Measurements from ENCODE around the gene TMBIM1.

TMBIM1 gene, protein sequence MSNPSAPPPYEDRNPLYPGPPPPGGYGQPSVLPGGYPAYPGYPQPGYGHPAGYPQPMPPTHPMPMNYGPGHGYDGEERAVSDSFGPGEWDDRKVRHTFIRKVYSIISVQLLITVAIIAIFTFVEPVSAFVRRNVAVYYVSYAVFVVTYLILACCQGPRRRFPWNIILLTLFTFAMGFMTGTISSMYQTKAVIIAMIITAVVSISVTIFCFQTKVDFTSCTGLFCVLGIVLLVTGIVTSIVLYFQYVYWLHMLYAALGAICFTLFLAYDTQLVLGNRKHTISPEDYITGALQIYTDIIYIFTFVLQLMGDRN

DNA sequence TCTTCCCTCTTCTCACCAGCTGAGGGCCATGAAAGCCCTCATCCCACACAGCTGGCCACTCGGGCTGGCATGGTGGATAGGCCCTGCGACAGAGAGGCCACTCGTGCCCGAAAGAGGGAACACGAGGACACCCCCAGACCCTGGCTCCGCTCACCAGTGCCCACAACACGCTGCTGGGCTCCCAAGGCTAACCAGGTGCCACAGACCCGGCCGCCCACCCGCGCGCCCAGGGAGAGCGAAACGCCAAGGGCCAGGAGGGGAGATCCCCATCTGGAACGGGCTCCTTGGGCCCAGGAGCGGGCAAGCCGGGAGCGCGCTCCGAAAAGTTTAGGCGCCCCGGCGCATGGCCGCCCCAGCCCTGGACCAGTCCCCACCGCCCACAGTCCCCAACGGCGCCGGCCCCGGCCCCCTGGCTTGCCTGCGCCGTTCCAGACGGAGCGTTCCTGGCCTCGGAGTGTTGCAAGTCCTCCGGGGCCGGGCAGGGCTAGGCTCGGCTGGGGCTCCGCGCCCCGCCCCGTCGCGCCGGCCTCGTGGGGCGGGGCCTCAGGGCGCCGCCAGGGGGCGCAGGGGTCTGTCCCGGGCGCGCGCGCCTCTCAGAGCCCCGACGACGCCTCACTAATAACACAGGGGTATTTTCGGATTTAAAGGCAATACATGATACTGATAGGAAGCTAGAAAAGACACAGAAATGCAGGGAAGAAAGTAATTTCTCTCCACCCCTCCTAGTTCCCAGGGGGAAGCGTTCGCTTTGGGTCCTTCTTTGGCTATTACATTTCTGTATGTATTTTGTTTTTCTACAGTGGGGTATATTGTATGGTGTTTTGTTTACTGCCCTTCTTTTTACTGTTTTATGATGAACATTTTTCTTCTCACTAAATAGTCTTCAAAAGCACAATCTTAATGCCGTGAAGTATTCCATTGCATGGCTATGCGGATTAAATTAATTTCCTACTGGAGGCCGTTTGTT is at the start of gene TMBIM1:
TSS of gene TMBIM1 (minus strand) at position 456 of the 967 bp plus-strand sequence. CDS start 10,362 bp downstream, outside the sequence.
- no peak for DNase-seq

DNA sequence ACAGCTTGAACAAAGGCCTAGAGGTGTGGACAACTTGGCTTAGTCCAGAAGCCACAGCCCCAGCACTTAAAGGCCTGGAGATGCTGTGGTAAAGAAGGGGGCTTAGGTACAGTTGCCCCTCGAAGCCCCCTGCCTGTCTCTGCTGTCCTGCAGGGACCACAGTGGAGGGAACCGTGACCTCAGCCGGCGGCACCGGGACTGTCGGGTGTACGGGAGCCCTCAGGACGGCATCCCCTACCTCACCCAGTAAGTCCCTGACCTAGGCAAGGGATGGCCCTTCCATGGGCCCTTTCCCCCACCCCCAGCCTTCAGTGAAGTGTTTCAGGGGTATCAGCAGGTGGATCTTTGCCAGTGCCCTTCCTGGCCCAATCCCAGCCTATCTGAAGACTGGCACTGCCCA is 49.1 kb upstream of the TMBIM1 start:
- DNase-seq = no peak

DNA sequence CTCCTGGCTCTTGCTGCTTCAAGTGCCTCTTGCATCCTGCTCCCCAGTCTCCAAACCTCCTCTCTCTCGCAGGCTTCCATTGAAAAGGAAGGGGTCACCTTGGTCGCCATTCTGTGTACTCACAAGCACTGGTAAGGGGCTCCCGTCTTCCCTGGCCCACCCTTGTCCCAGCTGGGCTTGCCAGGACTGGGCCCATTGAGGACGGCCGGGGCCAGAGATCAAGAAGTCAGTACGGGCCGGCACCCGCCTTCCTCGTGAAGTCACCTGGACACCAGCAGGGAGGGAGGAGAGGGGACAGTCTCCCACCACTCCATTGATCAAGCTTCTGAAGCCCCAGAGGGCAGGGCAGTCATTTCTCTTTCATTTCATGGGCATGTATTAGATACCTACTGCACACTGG is 48.4 kb upstream of the TMBIM1 start:
- no peak for DNase-seq

DNA sequence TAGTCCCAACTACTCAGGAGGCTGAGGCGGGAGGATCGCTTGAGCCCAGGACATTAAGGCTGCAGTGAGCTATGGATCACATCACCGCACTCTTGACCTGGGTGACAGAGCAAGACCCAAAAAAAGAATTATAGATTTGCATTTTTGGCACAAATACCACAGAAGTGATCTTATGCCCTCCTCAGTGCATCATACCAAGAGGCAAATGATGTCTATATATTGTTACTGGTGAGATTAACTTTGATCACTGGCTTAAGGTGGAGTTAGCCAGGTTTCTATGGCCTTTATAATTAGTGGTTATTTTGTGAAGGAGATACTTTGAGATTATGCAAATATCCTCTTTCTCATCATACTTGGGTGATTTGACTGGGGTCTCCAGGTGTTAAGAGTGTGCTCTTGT is 42.2 kb upstream of the TMBIM1 start:
- DNase-seq = no peak

DNA sequence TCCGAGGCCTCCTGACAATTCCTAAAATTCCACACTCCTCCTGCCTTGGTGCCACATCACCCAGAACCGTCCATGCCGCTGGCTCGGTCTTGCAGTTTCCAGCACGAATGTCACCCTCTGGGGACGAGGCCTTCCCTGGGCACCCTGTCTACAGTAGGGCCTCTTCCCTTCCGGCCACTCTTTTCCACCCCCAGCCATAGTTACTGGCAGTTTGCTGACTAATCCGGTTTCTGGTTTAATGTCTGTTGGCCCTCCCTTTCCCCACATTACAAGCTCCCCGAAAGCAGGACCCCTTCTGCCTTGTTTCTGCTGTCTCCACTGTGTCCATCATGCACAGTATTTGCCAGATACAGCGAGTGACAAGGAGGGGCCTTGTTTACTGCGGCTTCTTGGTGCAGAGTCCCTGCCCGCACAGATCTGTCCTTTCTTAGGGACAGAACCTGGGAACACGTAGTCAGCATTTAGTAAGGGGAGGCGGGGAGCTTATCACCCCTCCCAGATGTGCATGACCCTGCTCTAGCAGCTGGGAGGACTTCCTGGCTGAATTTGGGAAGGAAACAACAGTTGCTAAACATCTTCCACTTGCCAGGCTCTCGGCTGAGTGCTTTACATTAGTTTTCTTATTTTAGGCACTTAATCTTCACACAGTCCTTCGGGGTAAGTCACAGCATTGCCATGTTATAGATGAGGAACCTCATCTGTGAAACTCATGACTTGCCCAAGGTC is 40.8 kb upstream of the TMBIM1 start:
- DNase-seq = no peak

DNA sequence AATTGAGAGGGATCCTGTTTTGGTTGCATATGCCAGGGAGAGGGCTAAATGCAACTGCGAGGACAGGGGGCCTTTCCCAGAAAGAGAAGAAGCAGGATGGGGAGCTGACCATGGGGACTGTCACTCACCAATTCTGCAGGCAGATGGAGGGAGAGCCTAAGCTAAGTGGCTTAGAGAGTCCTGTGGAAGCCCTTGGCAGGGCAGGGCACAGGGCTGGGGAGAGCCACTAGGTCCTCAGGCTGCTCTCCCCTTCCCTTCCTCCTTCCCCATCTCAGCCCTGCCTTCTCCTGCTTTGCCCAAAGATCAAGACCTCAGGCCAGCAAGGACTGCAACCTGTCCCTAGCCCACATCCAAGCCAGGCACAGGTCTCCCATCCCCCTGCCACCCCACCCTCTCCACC is 40.0 kb upstream of the TMBIM1 start:
- no peak for DNase-seq

DNA sequence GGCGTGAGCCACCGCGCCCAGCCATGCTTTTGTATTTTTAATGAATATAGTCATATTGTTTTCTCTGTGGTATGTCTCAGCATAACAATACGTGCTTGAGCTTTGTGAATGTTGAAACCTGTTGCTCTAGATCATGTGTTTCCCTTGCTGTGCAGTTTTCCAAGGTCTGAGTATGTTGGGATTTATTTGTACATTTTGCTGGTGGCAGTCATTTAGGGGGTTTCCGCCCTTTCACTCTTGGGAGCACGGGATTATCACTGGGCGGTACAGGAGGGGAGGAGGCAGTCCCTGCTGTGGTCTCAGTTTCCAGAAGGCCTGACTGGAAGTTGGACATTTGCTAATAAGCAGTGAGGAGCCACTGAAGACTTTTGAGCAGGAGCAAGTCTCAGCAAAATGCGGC is 39.4 kb upstream of the TMBIM1 start:
- DNase-seq = no peak

DNA sequence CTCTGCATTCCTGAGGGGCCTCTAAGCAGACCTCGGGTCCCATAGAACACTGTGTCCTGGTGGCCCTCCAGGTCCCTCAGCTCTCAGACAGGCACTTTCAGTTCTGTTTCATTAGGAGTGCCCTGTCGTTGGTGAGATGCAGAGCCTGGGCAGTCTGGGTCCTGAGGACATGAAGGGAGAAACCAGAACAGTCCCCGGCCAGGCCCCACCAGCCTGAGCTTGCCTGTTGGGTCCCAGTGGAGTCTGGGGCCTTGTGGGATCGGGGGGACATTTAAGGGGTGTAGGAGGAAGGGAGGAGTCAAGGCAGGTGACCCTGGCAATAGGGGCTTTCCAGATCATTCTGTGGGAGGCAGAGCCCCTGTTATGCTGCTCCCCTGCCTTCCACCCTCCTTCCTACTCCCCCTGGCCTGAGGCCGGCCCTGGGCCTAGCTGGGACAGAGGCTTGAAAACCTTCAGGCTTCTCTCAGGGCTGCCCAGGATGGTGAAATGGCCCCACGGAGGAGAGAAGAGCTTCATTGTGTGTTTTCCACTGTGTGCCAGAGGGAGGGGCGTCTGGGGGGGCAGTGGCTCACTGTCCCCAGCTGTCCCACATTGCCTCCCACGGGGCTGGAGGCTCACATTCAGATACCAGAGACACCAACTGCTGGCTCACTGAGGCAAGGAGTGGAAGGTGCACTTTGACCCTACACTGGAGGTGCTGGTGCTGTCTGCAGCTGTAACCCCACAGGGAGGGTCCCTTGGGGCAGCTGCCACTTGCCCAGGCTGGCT is 37.7 kb upstream of the TMBIM1 start:
- no peak for DNase-seq

DNA sequence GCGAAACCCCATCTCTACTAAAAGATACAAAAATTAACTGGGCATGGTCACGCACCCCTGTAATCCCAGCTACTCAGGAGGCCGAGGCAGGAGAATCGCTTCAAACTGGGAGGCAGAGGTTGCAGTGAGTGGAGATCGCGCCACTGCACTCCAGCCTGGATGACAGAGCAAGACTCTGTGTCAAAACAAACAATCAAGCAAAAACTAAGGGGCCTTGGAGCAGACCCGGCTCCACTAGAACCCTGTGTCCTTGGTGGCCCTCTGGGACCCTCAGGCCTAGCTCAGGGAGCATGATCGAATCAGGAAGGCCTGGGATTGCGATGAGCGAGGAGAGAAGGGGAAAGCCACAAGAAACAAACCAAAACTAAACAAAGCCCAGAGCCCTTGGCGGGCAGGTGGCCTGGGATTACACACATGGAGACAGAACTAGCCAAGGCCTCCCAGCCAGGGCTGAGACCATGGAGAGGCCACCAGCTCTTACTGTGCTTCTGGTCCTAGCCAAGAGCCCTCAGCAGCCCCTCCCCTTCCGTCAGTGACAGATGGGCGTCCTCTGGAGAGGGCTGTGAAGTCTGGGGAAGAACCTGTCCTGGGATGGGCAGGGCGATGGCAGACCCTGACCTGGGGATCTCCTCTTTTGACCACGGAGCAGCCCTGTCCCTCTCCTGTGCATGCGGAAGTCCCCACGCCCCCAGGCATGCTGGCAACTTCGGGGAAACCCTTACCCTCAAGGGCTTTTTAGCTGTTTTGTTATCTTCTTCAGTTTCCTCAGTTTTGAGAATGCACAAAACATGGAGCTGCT is 36.9 kb upstream of the TMBIM1 start:
- no peak for DNase-seq

DNA sequence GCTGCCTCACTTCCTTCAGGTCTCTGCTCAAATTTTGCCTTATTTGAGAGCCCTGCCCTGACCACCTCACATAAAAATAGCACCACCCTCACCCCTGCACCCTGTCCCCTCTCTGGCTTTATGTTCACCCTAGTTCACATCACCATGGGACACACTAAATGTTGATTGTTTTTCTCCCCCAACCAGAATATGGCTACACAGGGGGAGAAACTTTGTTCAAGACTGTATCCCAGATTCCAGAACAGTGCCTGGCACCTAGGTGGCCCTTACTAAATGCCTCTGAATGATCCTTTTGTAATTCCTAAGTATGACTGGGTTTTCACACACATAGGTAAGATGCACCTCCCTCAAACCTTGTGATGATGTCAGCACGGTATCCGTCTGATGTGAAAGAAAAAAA is 36.0 kb upstream of the TMBIM1 start:
- DNase-seq = no peak

DNA sequence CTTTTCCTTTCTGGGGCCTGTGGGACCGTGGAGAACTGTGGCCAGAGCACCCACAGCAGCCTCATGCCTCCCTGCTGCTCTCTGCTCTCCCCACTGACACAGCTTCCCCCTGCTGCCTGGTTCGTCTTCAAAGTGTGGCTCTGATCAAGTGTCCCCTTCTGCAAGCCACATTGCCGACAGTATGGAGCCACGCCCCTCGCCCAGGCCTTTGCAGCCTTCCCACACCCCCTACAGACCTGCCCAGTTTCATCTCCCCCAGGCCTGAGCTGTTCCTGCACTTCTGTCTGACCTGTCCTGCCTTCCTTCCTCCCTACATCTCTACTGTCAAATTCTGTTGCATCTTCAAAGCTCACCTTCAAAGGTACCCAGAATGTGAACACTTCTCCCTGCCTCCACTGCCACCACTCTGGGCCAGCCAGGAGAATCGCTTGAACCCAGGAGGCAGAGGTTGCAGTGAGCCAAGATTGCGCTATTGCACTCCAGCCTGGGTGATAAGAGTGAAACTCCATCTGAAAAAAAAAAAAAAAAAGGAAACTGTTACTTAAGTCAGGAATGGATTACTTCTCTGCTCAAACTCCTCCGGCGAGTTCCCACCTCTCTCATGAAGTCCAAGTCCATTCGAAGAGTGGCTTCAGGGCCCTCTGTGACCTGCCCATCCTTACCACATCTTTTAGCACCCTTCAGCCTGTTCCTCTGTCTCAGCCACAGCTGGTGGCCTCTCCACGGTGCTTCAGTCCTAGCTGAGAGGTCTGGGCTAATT is 35.3 kb upstream of the TMBIM1 start:
- no peak for DNase-seq

DNA sequence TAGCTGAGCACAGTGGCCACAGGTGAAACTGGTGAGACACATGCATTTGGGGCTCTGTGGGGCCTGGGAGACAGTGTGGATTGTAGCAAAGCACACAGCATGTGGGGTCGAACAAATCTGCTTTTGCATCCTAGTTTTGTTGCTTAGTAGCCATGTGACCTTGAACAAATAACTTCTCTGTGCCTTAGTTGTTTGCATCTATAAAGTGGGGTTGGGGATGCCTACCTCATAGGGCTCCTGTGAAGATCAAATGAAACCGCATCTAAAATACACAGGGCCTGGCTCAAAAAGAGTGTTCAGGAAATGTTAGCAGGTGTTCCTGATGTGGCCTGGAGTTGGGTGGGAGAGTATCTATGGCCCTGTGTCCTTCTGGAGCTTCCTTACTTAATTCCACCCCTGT is 34.0 kb upstream of the TMBIM1 start:
- DNase-seq = no peak

DNA sequence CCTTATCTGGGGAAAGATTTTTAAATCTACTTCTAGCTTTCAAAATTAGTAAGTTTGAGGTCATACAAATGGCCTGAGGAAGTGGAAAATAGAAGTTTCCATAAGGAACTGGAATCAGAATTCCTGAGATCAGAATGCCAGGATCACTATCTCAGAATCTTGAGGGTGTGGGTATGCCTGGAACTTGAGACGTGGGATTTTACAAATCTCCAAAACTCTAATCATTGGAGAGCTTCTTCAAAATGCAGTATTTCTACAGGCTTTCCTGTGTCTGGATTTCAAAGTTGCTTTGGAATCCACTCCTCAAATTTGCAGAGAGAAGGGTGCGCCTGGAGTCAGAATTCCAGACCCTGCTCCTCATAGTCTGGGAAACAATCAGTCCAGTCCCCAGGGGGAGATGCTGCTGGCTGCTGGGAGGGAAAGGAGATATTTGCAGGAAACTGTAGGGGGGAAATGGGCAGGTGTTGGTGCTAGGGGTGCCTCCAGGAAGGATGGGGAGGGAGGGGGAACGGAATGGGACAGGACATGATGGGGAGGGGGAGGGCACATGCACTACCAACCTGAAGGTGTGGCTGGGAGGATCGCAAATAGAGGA is 33.4 kb upstream of the TMBIM1 start:
- DNase-seq = no peak

DNA sequence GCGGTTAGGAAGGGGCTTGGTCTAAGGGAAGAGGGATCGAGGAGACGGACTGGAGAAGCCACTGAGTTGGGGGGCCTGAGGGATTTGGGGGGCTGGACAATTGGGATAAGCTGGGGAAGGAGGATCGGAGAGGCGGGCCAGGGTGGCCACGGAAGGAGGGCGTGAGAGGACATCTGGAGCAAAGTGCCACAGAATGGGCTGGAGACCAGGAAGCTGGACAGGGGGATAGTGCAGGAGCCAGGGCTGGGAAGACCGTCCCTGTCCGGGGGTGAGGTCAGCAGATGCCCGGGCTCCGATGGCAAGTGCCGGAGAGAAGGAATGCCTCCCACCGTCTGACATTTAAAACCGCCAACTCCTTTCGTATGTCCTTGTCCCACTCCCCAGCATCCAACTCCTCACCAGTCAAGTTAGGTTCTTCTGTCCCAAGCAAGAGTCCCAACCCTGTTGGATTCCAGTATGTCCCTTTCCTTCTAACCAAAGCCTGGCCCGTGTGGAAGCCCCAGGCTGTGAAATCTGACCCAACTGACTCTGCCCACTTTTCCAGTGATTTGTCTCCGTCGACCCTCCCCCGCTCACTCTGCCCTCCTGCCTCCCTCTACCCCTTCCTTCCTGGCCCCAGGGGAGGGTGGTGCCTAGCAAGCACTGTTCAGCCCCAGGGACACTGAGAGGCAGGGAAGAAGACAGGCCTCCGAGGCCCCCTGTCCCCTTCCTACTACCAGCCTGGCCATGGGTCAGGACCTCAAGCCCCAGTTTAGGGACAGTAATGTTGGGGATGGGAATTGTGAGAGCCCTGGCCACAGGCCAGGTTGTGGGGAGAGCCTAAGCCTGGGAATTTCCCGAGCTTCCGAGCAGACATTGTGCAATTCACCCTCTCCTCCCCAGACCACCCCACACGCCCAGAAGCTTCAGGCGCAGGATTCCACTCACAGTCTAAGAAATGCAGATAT is 31.5 kb upstream of the TMBIM1 start:
- DNase-seq = no peak

DNA sequence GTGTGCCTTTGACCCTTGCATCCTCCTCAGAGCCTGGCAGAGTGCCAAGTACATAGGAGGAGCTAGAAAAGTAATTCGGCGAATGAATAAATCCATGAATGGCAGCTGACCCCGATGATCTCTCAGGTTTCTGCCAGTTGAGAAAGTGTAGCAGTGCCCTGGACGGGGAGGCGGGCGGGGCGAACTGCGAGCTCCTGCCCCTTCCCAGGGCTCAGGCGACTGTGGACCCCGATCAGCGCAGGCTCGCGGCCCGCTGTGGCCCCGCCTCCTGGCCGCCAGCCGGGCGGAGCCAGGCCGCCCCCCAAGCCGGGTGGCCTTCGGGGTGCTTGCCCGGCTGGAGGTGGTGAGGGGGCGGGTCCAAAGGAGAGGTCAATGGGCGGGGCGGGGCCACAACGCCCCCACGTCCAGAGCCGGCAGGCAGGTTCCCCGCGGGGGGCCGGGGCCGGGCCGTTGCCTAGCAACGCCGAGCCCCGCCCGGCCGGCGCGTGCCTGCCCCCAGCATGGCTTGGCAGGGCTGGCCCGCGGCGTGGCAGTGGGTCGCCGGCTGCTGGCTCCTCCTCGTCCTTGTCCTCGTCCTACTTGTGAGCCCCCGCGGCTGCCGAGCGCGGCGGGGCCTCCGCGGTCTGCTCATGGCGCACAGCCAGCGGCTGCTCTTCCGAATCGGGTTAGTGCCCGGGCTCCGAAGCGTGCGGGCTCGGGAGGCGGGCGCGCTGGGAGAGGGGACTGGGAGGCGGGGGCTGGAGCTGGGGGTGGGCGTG is 30.6 kb upstream of the TMBIM1 start:
- peak; percentile 36 for DNase-seq

DNA sequence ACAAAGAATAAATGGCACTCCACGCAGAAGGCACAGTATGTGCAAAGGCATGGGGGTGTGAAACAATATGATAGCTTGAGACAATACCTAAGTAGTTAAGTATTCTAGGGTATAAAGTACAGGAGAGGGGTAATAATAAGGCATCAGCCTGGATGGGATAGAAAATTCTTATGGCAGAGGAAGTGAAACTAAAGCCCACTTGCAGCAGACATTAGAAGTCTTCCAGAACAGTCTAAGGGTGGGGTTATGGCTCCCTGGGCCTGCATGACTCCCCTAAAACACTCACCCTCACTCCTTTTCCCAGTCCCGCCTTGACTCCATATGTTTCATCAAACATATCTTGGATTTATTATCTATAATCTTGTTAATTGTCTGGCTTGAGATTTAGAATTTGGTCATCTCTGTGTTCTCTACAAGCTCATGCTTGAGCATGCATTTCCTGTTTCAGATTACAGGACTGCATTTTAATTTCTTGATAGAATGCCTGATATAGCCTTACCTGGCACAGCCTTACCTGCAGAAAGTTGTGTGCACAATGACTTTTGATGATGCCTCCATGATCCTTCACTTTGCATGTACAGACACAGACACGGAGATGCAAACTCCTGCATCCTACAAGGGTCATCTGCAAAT is 28.5 kb upstream of the TMBIM1 start:
- no peak for DNase-seq

DNA sequence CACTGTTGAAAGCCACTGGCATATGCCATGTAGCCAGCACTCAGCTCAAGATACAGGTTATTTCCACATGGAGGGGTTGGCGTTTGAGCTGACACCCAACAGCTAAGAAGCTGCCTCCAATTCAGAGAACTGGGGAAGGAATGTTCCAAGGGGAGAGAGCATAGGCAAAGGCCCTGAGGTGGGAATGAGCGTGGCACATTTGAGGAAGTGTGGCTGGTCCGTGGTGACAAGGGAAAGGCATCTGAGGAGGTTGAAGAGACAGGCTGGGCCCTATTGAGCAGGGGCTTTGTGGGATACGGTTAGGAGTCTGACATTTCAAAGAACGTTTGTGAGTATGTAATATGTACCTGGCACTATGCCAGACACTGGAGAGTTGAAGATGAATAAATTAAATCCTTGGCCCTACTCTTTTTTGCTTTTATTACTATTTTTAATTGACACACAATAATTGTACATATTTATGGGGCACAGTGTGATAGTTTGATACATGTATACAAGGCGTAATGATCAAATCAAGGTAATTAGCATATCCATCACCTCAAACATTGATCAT is 27.6 kb upstream of the TMBIM1 start:
- no peak for DNase-seq

DNA sequence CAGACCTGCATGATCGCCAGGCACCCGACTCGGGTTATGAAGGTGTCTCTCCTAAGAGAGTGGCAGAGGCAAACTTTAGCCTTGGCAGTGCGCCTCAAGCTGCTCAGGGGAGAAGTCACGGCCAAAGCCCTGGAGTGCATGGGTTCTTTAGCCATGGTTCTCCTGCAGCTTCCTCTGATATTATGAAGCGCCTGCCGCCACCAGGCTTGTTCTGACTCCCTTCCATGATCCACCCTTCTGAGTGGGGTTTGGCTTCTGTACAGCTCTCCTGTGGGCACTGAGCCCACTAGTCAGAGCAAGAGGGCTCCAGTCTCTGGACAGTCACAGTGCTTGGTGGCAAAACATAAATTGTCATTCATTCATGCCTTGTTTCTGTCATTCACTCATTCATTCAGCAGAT is 25.9 kb upstream of the TMBIM1 start:
- no peak for DNase-seq

Measured in NCI-H2107 (cell line).